PC-3 (cell line): Measurements from ENCODE around the gene CAV1.

Experiments used
- EZH2 ChIP-seq: fragments of 300-600 bp; sonication (generic); IDR thresholded peaks from one replicate; pipeline ENCODE4 v1.6.1; 2017; ENCODE audit warnings: antibody characterized with exemption, mild to moderate bottlenecking, low read length; ENCODE audit not compliant: unreplicated experiment
- TF ChIP-seq, protein P1 (sequence below): fragments of 300-600 bp; sonication (generic); conservative IDR thresholded peaks from 2 replicates; pipeline ENCODE4 v1.5.1; 2017; ENCODE audit warnings: antibody characterized with exemption, low read depth, mild to moderate bottlenecking, low read length

DNA sequence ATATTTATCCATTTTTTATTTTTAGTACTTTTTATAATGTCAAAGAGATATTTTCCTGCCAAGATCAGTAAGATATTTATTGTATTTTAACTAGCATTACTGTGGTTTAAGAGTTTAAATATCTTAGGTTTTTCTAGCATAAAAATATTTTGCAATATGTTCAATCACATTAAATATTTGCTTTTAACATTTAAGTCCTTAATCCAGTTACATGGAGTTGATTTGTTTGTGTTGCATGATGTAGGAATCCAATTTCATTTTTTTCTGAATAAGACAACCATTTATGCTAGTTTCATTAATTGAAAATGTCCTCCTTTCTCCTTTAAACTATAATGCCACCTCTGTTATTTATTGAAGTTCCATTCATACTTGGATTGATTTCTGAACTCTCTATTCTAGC, 41.8 kb downstream of the CAV1 start:
- TF ChIP-seq, protein P1, sequence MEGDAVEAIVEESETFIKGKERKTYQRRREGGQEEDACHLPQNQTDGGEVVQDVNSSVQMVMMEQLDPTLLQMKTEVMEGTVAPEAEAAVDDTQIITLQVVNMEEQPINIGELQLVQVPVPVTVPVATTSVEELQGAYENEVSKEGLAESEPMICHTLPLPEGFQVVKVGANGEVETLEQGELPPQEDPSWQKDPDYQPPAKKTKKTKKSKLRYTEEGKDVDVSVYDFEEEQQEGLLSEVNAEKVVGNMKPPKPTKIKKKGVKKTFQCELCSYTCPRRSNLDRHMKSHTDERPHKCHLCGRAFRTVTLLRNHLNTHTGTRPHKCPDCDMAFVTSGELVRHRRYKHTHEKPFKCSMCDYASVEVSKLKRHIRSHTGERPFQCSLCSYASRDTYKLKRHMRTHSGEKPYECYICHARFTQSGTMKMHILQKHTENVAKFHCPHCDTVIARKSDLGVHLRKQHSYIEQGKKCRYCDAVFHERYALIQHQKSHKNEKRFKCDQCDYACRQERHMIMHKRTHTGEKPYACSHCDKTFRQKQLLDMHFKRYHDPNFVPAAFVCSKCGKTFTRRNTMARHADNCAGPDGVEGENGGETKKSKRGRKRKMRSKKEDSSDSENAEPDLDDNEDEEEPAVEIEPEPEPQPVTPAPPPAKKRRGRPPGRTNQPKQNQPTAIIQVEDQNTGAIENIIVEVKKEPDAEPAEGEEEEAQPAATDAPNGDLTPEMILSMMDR, result no peak
- TF ChIP-seq EZH2, result no peak
